Activated CD4-positive, alpha-beta memory T cell treated with anti-CD3 and anti-CD28 coated beads for 36 hours (primary cell): ENCODE measurements around the gene CS. TPM values are rescaled to one million over a fixed set of nuclear protein-coding genes. Genes with fewer than 3 reads are reported as not detected.
A peak's percentile ranks its signal among the peaks of the same experiment; 100 is the strongest.
"Not testable (repeated sequence)": the region's sequence is repeated elsewhere in the genome, so short reads cannot be mapped to it uniquely, and the experiment has no call there.

ENCODE experiments used
- CTCF ChIA-PET: fragments of 350-600 bp; sonication (Branson Sonifier 250); formaldehyde crosslinking; loops from one replicate; lab custom pipeline; 2021; ENCODE audit warnings: antibody characterized with exemption, inconsistent platforms; lab: Charles Lee
- POLR2A ChIA-PET: fragments of 350-600 bp; sonication (Branson Sonifier 250); formaldehyde crosslinking; loops from one replicate; lab custom pipeline; 2021; ENCODE audit warnings: antibody characterized with exemption; lab: Charles Lee
- DNase-seq: peaks from one replicate; pipeline ENCODE4 v3.0.0-alpha.2; 2020
- H3K27ac Mint-ChIP-seq: one replicate; pipeline ENCODE4 v1.8.0; 2021; ENCODE audit warnings: mixed read lengths
- H3K27me3 Mint-ChIP-seq: one replicate; pipeline ENCODE4 v1.8.0; 2021; ENCODE audit warnings: mixed read lengths
- H3K36me3 Mint-ChIP-seq: one replicate; pipeline ENCODE4 v1.8.0; 2021; ENCODE audit warnings: mixed read lengths
- H3K4me1 Mint-ChIP-seq: one replicate; pipeline ENCODE4 v1.8.0; 2021; ENCODE audit warnings: low read depth, mixed read lengths
- H3K4me3 Mint-ChIP-seq: one replicate; pipeline ENCODE4 v1.8.0; 2021; ENCODE audit warnings: mild to moderate bottlenecking, mixed read lengths
- H3K9me3 Mint-ChIP-seq: one replicate; pipeline ENCODE4 v1.8.0; 2021; ENCODE audit warnings: mixed read lengths
- intact Hi-C: fragments of 100-400 bp; cut with micrococcal nuclease; formaldehyde crosslinking; loops from one replicate; pipeline ENCODE4 v1.15.1; 2023
- total RNA-seq, 2 experiments: library from RNA; stranded (reverse); gene quantifications; one replicate each; pipeline ENCODE4 v1.2.3, GENCODE V29; 2021

Gene CS
- 100 to 1,000 TPM; 304 to 309 TPM for total RNA-seq

GRCh38 chr12:56299853-56300643 lies at the start of gene CS:
Gene CS, minus strand, starts transcription at chr12:56300330. Its CDS starts 129 bp downstream, at chr12:56300201.
- H3K27ac Mint-ChIP-seq = peak within 1 kb of the TSS; percentile 98

GRCh38 chr12:56348776-56349175 lies 48.6 kb upstream of the CS start:
- no peak overlapping the region for H3K27ac Mint-ChIP-seq
- POLR2A ChIA-PET = interaction anchor here (0.7 to 0.9 kb wide), 2 partner anchors 9 to 10 kb away, joined by 3 read pairs; partner anchors contain the start of gene IL23A
- no peak for DNase-seq
- CTCF ChIA-PET = interaction anchor here (0.9 to 2.0 kb wide), 2 partner anchors 10 to 115 kb away, joined by 3 to 8 read pairs; partner anchors contain the start of gene STAT2
- H3K4me3 Mint-ChIP-seq = no peak overlapping the region
- H3K4me1 Mint-ChIP-seq = no peaks in the 10 kb centered on the region
- H3K36me3 Mint-ChIP-seq = peaks cover 46% of the 10 kb centered on the region
- intact Hi-C loops = no loop called here
- no peaks in the 10 kb centered on the region for H3K9me3 Mint-ChIP-seq
- H3K27me3 Mint-ChIP-seq = no peaks in the 10 kb centered on the region

More at GRCh38 chr12:56299853-56300643, at the start of gene CS:
- CTCF ChIA-PET = interaction anchor here (1.0 to 2.0 kb wide), 5 partner anchors 9 to 164 kb away, joined by 3 to 6 read pairs (median 4); partner anchors contain the start of genes COQ10A, STAT2 and TIMELESS
- Mint-ChIP-seq H3K4me3 (peak within 1 kb of the TSS; percentile 98), H3K27me3 (no peaks in the 10 kb centered on the region), H3K36me3 (peaks cover 21% of the 10 kb centered on the region), H3K9me3 (no peaks in the 10 kb centered on the region), H3K4me1 (peaks cover 46% of the 10 kb centered on the region)
- DNase-seq = peak; percentile 99
- POLR2A ChIA-PET = interaction anchor here (0.6 to 2.4 kb wide), 9 partner anchors 11 to 110 kb away, joined by 3 to 9 read pairs (median 3); partner anchors contain the start of genes CNPY2, IL23A, PAN2 and SMARCC2
- intact Hi-C loops = loop anchor here (1.0 to 2.0 kb wide), 10 partner anchors 16 to 182 kb away; partner anchors contain the start of genes COQ10A, IL23A, MYL6 and PAN2

- H3K27me3 Mint-ChIP-seq, DNase-seq, H3K4me3 Mint-ChIP-seq, H3K27ac Mint-ChIP-seq, intact Hi-C loops, H3K9me3 Mint-ChIP-seq, H3K4me1 Mint-ChIP-seq, POLR2A ChIA-PET: not testable (repeated sequence)
- CTCF ChIA-PET = interaction anchor here (0.6 to 2.0 kb wide), 5 partner anchors 11 to 102 kb away, joined by 3 to 7 read pairs (median 3); partner anchors contain the start of genes STAT2 and TIMELESS
- peaks cover 54% of the 10 kb centered on the region for H3K36me3 Mint-ChIP-seq
Measured at GRCh38 chr12:56347255-56347654, 47.1 kb upstream of the CS start.

GRCh38 chr12:56346675-56347074 lies 46.5 kb upstream of the CS start:
- Mint-ChIP-seq H3K9me3 (no peaks in the 10 kb centered on the region), H3K4me1 (no peaks in the 10 kb centered on the region), H3K27ac (no peak overlapping the region), H3K4me3 (no peak overlapping the region), H3K27me3 (no peaks in the 10 kb centered on the region), H3K36me3 (peaks cover 54% of the 10 kb centered on the region)
- ChIA-PET CTCF (interaction anchor here (0.8 to 2.0 kb wide), 5 partner anchors 12 to 114 kb away, joined by 3 to 7 read pairs (median 3); partner anchors contain the start of genes STAT2 and TIMELESS), POLR2A (no interaction called here)
- intact Hi-C loops = no loop called here
- DNase-seq = peak; percentile 46

GRCh38 chr12:56342290-56342689 lies 42.2 kb upstream of the CS start:
- Mint-ChIP-seq H3K36me3 (peaks cover 44% of the 10 kb centered on the region), H3K4me1 (peaks cover 36% of the 10 kb centered on the region)
- CTCF ChIA-PET = interaction anchor here (0.8 kb wide), 1 partner anchor 106 kb away, joined by 3 read pairs; no protein-coding TSS in a partner anchor
- H3K27me3 Mint-ChIP-seq, DNase-seq, H3K4me3 Mint-ChIP-seq, H3K27ac Mint-ChIP-seq, intact Hi-C loops, H3K9me3 Mint-ChIP-seq: not testable (repeated sequence)
- POLR2A ChIA-PET = interaction anchor here (1.9 kb wide), 1 partner anchor 18 kb away, joined by 13 read pairs; the partner anchor contains the start of gene STAT2

GRCh38 chr12:56341616-56342015 lies 41.5 kb upstream of the CS start:
- ChIA-PET POLR2A (interaction anchor here (0.6 to 1.9 kb wide), 2 partner anchors 15 to 19 kb away, joined by 3 to 13 read pairs; partner anchors contain the start of gene STAT2), CTCF (no interaction called here)
- no peak for DNase-seq
- intact Hi-C loops = no loop called here
- Mint-ChIP-seq H3K9me3 (no peaks in the 10 kb centered on the region), H3K27ac (peak overlapping the region; percentile 32), H3K4me3 (no peak overlapping the region), H3K4me1 (peaks cover 40% of the 10 kb centered on the region), H3K36me3 (peaks cover 38% of the 10 kb centered on the region), H3K27me3 (no peaks in the 10 kb centered on the region)

DNA sequence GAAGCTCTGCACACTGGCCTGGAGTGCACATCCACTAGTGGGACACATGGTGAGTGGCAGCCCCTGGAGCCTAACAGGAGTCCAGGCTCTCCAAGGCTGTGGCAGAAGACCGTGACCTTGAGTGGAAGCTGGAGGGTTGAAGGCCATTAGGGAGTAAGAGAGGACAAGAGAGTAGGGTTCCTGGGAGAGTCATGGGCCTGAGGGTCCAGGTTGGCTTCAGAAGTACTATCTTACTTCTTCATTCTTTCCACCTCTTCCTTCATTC lies 39.0 kb upstream of the CS start:
- Mint-ChIP-seq H3K36me3 (peaks cover 26% of the 10 kb centered on the region), H3K4me1 (peaks cover 49% of the 10 kb centered on the region), H3K27me3 (no peaks in the 10 kb centered on the region), H3K27ac (peak overlapping the region; percentile 98), H3K9me3 (no peaks in the 10 kb centered on the region), H3K4me3 (peak overlapping the region; percentile 92)
- CTCF ChIA-PET = interaction anchor here (0.6 to 2.3 kb wide), 7 partner anchors 11 to 299 kb away, joined by 3 to 9 read pairs (median 3); partner anchors contain the start of genes ANKRD52 and STAT2
- no peak for DNase-seq
- intact Hi-C loops = loop anchor here (2.0 kb wide), 3 partner anchors 38 to 220 kb away; partner anchors contain the start of genes CS, TIMELESS and ZC3H10
- POLR2A ChIA-PET = interaction anchor here (0.6 to 3.5 kb wide), 9 partner anchors 10 to 221 kb away, joined by 3 to 58 read pairs (median 4); partner anchors contain the start of genes CNPY2, STAT2, TIMELESS and ZC3H10

GRCh38 chr12:56338308-56339157 lies 38.4 kb upstream of the CS start, which contains the start of gene IL23A:
Gene IL23A, plus strand, starts transcription at chr12:56338884. Its CDS starts 161 bp downstream, at chr12:56339045.
- Mint-ChIP-seq H3K4me3 (peak within 1 kb of the TSS; percentile 92), H3K4me1 (peaks cover 49% of the 10 kb centered on the region), H3K36me3 (peaks cover 21% of the 10 kb centered on the region), H3K27ac (peak within 1 kb of the TSS; percentile 98), H3K9me3 (no peaks in the 10 kb centered on the region), H3K27me3 (no peaks in the 10 kb centered on the region)
- ChIA-PET POLR2A (interaction anchor here (1.0 to 3.5 kb wide), 11 partner anchors 10 to 223 kb away, joined by 3 to 58 read pairs (median 3); partner anchors contain the start of genes CNPY2, SMARCC2, STAT2 and TIMELESS), CTCF (interaction anchor here (0.6 to 2.3 kb wide), 8 partner anchors 12 to 300 kb away, joined by 3 to 9 read pairs (median 4); partner anchors contain the start of genes ANKRD52 and STAT2)
- intact Hi-C loops = loop anchor here (1.0 to 2.0 kb wide), 6 partner anchors 22 to 220 kb away; partner anchors contain the start of genes CS, MYL6, STAT2 and TIMELESS
- DNase-seq = peak; percentile 96

DNA sequence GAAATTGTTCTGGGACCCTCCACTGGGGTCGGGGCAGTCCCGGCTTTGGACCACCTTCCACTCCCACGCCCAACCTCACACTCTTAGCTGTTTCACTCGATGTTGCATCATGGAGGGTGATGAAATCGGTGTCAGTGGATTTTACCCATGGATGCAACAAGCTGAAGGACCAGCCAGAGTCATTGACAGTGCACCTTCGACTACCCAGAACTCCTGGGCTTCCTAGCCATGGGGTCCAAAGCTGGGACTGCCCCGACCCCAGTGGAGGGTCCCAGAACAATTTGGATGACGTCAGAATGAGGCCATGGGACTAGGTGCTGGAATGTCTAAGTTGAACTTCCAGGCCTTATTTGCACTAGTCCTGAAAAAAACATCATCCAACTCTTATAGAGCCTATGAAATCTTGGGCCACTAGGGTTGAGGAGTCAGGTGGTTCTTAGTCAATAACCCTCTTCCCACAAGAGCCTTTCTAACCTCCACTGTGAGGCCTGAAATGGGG lies 37.7 kb upstream of the CS start:
- peaks cover 53% of the 10 kb centered on the region for H3K4me1 Mint-ChIP-seq
- peaks cover 15% of the 10 kb centered on the region for H3K36me3 Mint-ChIP-seq
- peak overlapping the region; percentile 98 for H3K27ac Mint-ChIP-seq
- intact Hi-C loops = loop anchor here (1.0 to 2.0 kb wide), 6 partner anchors 22 to 219 kb away; partner anchors contain the start of genes CS, MYL6, STAT2 and TIMELESS
- POLR2A ChIA-PET = interaction anchor here (1.0 to 3.5 kb wide), 9 partner anchors 11 to 222 kb away, joined by 3 to 58 read pairs (median 3); partner anchors contain the start of genes CNPY2, SMARCC2, STAT2 and TIMELESS
- DNase-seq = no peak
- H3K4me3 Mint-ChIP-seq = peak overlapping the region; percentile 62
- H3K9me3 Mint-ChIP-seq = no peaks in the 10 kb centered on the region
- CTCF ChIA-PET = interaction anchor here (1.0 to 2.3 kb wide), 4 partner anchors 20 to 213 kb away, joined by 4 to 9 read pairs (median 6); partner anchors contain the start of genes ANKRD52 and STAT2
- H3K27me3 Mint-ChIP-seq = no peaks in the 10 kb centered on the region

- Mint-ChIP-seq H3K36me3 (peaks cover 15% of the 10 kb centered on the region), H3K4me1 (peaks cover 58% of the 10 kb centered on the region), H3K27ac (peak overlapping the region; percentile 69), H3K4me3 (no peak overlapping the region), H3K9me3 (no peaks in the 10 kb centered on the region), H3K27me3 (no peaks in the 10 kb centered on the region)
- CTCF ChIA-PET = no interaction called here
- no peak for DNase-seq
- intact Hi-C loops = no loop called here
- POLR2A ChIA-PET = interaction anchor here (1.6 to 3.5 kb wide), 2 partner anchors 23 to 115 kb away, joined by 6 to 58 read pairs; partner anchors contain the start of genes RNF41 and STAT2
Measured at GRCh38 chr12:56336361-56337167, 36.4 kb upstream of the CS start.
